ENCODE measurements around the gene THADA. TPM values are rescaled to one million over a fixed set of nuclear protein-coding genes. Genes with fewer than 3 reads are reported as not detected.
"Not testable (repeated sequence)": the region's sequence is repeated elsewhere in the genome, so short reads cannot be mapped to it uniquely, and the experiment has no call there.

Gene THADA
- total RNA-seq, 1 donor = 40.7 TPM

- no peak for DNase-seq (ENCODE audit: low read depth in 2 of 3, low spot score in 2 of 3)
These were observed 287.9 kb downstream of the THADA start for GRCh38 chr2:43307973-43308372.

- no peak for DNase-seq (ENCODE audit: low read depth in 2 of 3, low spot score in 2 of 3)
These were observed 288.8 kb downstream of the THADA start for GRCh38 chr2:43307046-43307445.

- no peak for DNase-seq (ENCODE audit: low read depth in 2 of 3, low spot score in 2 of 3)
These were observed 289.6 kb downstream of the THADA start for GRCh38 chr2:43306197-43306596.

- no peak for DNase-seq (ENCODE audit: low read depth in 2 of 3, low spot score in 2 of 3)
These were observed 290.3 kb downstream of the THADA start for GRCh38 chr2:43305517-43305916.

- no peak for DNase-seq (ENCODE audit: low read depth in 2 of 3, low spot score in 2 of 3)
These were observed 290.8 kb downstream of the THADA start for GRCh38 chr2:43305012-43305411.

- no peak for DNase-seq (ENCODE audit: low read depth in 2 of 3, low spot score in 2 of 3)
These were observed 291.9 kb downstream of the THADA start for GRCh38 chr2:43303889-43304288.

GRCh38 chr2:43302961-43303494 is 292.8 kb downstream of the THADA start:
- no peak for DNase-seq (ENCODE audit: low read depth in 2 of 3, low spot score in 2 of 3)

- DNase-seq (ENCODE audit: low read depth in 2 of 3, low spot score in 2 of 3) = no peak
These were observed 293.5 kb downstream of the THADA start for GRCh38 chr2:43302182-43302960.

- DNase-seq (ENCODE audit: low read depth in 2 of 3, low spot score in 2 of 3) = no peak
These were observed 294.9 kb downstream of the THADA start for GRCh38 chr2:43300781-43301583.

- no peak for DNase-seq (ENCODE audit: low read depth in 2 of 3, low spot score in 2 of 3)
These were observed 295.6 kb downstream of the THADA start for GRCh38 chr2:43300222-43300621.

- no peak for DNase-seq (ENCODE audit: low read depth in 2 of 3, low spot score in 2 of 3)
These were observed 297.3 kb downstream of the THADA start for GRCh38 chr2:43298500-43298899.

- DNase-seq (ENCODE audit: low read depth in 2 of 3, low spot score in 2 of 3) = not testable (repeated sequence)
These were observed 298.1 kb downstream of the THADA start for GRCh38 chr2:43297740-43298139.

GRCh38 chr2:43294973-43295603 is 300.8 kb downstream of the THADA start:
- DNase-seq (ENCODE audit: low read depth in 2 of 3, low spot score in 2 of 3) = no peak

GRCh38 chr2:43293744-43294695 is 301.8 kb downstream of the THADA start:
- DNase-seq (ENCODE audit: low read depth in 2 of 3, low spot score in 2 of 3) = peak in 2 of 3 donors; percentile 71 to 73

GRCh38 chr2:43292851-43293743 is 302.7 kb downstream of the THADA start:
- DNase-seq (ENCODE audit: low read depth in 2 of 3, low spot score in 2 of 3) = no peak

GRCh38 chr2:43292297-43292696 is 303.5 kb downstream of the THADA start:
- DNase-seq (ENCODE audit: low read depth in 2 of 3, low spot score in 2 of 3) = no peak

GRCh38 chr2:43289331-43289730 is 306.5 kb downstream of the THADA start:
- no peak for DNase-seq (ENCODE audit: low read depth in 2 of 3, low spot score in 2 of 3)

- DNase-seq (ENCODE audit: low read depth in 2 of 3, low spot score in 2 of 3) = no peak
These were observed 307.2 kb downstream of the THADA start for GRCh38 chr2:43288417-43289305.

Data from hematopoietic multipotent progenitor cell (in vitro differentiated cells).